CD4-positive, alpha-beta T cell treated with Interleukin-15 for 1 hour (primary cell): ENCODE measurements around the gene EEF1AKMT3.

ENCODE experiments used
- DNase-seq: peaks from one replicate; pipeline ENCODE4 v3.0.0-alpha.2; 2020

EEF1AKMT3 gene

DNA sequence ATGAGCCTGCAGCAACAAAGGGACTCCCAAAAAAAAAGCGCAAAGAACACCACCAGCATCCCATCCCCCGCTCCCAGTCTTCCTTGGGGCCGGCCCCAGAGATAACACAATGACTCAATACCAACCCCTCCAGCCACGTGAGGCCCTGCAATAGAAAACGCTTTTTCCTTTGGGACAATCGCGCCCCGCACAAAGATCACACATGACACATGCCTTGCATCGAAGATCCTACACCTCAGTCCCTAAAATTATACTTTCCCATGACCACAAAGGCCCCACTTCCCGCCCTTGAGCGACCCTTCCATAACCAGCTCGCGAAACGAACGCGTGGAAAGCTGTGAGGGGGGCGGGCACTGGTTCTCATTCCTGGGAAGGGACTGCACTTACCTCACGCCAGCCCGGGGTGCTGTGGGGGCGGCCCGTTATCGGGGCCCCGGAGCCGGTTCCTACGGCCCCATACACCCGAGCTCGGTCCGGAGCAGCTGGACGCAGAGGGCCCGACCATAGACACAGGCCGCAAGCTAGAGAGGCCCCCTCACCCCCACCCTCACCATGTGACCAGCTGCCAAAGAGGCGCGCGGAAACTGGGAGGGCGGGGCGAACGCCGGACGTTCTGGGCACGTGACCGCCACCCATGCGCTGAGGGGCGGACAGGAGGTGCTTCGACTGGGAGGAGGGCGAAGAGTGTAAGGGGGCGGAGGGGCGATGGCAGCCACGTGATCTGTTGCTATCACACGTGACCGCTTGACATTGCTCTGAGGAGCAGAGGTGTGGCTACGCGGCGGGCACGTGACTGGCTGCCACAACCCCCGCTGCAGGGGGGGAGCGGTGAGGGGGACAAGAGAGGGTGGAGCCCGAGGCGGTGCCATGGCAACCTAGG is 20.4 kb upstream of the EEF1AKMT3 start, which contains the start of gene CDK4:
Gene CDK4, minus strand, starts transcription at position 523 of the 880 bp plus-strand sequence. CDS start 593 bp downstream, outside the sequence.
- DNase-seq = peak; percentile 100

DNA sequence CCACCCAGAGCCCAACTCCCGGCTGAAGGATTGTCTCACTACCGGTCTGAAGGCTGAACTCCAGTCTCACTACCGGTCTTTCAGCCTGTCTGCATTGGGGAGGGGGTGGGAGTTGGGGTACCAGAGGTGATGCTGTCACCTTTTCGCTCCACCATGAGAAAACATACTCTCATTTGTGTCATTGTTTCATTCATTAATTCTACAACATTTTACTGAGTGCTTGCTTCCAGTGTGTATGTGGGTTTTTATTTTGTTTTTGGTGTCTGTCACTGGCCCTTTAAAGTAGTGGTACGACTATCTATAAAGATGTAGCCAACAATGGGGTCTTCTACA is 19.8 kb upstream of the EEF1AKMT3 start:
- no peak for DNase-seq

DNA sequence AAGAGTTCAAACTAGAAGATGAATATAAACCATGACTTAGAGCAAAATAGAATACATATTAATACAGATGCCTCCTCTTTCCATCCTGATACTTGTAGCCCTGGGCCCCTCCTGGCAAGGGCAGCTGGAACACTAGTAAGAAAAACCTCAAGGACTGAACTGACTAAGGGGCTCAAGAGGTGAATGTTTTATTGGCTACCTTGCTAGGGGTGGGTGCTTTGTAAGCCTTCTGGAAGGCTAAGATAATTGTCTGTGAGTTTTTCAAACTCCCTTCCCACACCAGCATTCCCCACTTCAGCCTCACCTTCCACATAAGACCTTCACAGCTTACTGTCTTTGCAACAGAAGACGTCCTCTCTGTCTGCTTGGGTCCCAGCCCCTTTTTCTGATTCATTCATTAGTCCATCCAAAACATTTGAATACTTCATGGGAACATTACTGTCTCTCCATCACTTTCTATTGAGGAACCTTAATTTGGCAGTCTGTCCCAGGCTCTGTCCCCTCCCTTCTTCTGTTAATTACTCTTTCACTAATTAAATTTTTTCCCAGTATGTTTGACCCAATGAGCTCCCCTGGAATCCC is 18.6 kb upstream of the EEF1AKMT3 start:
- no peak for DNase-seq

DNA sequence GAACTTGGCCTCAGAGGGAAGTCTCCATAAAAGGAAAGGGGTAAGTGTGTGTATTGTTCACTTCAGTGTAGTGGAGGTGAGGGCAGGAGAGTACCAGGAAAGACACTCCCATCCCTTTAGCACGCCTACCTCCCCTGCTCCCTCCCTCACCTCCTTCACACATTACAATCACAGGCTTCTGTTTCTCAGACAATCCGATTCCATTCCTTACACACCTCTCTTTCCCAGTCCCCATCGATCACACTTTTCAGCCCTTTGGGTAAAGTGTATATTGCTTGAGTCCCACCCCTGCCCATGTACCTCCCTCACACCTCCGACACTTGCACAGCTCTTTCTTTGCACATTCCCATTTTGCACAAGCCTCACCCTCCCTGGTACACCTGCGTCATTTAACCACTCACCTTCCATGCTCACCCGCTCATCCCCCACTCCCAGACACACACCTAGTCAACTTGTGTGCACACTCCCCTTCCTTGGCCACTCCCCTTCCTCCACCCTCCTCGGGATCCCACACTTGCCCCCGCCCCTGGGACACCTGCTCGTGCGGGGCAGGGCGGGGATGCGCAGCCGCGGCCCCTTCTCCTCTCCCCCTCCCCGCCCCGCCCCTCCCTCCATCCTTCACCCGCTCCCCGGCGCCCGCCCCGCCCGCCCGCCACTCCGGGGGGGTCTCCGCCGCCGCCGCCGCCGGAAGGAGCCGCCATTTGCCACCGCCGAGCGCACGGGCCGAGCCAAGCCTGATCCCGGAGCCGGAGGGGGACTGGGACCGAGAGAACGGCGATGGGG is 17.8 kb upstream of the EEF1AKMT3 start, which contains the start of gene MARCHF9:
Gene MARCHF9, plus strand, starts transcription at position 693 of the 783 bp plus-strand sequence. CDS start 426 bp downstream, outside the sequence.
- peak; percentile 91 for DNase-seq

DNA sequence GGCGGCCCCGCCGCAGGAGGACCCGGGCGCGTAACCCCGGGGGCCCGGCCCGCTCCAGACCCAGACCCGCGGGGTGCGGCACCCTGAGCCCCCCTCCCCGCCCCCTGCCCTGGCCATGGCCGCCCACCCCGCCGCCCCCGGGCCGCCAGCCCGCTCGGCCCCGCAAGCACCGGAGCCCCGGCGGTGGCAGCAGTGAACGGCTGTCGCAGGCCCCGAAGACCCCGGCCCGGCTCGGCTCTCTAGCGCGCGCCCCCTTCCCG is 17.3 kb upstream of the EEF1AKMT3 start:
- no peak for DNase-seq

DNA sequence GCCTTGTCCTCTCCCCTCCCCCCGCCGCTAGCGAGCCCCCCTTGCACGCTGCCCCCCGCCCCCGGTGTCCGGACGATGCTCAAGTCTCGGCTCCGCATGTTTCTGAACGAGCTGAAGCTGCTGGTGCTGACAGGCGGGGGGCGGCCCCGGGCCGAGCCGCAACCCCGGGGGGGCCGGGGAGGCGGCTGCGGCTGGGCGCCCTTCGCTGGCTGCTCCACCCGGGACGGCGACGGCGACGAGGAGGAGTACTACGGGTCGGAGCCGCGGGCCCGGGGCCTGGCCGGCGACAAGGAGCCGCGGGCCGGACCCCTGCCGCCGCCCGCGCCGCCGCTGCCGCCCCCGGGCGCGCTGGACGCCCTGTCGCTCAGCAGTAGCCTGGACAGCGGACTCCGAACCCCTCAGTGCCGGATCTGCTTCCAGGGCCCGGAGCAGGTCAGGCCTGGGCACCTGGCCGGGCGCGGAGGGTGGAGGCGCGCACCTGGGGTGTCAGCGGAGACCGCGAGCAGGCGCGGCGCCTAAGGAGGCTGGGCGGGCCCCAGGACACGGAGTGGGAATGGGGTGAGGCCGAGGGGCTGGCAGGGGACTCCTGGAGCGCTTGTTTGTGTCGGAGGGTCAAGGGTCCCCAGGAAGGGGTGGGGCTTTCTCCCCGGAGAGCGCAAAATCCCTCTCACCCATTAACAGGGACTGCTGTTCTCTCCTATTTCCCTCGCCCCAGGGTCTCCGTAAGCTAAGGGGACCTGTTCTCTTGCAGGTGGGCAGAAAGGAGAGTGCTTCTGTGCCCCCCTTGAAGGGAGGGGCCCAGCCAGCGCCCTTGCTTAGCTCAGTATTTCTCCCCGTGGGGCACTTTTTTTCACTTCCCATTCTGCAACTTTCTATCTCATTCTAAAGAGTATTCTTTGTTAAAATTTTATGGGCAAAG is 16.7 kb upstream of the EEF1AKMT3 start:
- DNase-seq = peak; percentile 41

DNA sequence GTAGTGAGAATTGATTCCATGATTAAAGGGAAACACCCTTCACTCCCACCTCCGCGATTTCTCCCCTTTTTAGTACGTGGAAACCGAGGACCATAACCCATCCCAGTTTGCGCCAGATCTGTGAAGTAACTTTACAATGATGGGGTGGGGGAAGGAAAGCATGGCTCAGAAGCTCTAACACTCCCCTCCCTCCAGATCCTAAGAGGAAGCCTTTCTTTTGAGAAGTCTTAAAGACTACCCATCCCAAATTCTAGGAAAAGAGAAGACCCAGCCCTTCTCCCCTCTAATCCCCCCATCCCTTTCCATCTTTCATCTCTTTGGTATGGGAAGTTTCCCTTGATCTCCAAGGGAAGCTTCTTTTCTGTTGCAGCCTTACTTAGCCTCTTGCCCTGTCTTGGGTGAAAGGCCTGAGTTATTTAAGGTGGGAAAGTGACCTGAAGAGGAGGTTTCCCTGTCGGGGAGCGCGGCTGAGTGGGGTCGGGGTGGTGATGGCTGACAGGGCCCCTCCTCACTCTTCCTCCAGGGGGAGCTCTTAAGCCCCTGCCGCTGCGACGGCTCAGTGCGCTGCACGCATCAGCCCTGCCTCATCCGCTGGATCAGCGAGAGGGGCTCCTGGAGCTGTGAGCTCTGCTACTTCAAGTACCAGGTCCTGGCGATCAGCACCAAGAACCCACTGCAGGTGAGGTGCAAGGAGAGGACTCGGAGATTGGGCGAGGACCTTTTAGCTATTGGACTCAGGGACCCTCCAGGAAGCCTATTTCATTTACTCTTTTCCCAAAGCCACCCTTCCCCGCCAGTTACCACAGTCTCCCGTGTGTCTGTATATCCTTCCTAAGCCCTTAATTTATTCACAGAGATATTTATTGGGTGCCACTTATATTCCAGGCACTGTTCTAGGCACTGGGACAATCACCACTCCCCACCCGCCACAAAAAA is 15.7 kb upstream of the EEF1AKMT3 start:
- DNase-seq = peak; percentile 74

DNA sequence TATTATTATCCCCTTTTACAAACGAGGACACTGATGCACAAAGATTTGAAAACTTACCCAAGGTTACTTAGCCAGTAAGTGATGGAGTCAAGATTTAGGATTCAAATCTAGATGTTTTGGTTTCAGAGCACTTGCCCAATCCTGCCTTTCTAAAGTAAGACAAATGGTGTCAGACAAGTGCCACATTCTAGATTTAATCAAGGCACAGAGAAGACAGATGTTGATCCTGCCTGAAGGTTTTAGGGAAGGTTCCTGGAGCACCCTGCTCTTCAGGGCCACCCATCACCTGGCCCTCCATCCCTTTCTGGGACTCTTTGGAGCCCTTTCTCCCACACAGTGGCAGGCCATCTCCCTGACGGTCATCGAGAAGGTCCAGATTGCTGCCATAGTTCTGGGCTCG is 14.6 kb upstream of the EEF1AKMT3 start:
- no peak for DNase-seq

DNA sequence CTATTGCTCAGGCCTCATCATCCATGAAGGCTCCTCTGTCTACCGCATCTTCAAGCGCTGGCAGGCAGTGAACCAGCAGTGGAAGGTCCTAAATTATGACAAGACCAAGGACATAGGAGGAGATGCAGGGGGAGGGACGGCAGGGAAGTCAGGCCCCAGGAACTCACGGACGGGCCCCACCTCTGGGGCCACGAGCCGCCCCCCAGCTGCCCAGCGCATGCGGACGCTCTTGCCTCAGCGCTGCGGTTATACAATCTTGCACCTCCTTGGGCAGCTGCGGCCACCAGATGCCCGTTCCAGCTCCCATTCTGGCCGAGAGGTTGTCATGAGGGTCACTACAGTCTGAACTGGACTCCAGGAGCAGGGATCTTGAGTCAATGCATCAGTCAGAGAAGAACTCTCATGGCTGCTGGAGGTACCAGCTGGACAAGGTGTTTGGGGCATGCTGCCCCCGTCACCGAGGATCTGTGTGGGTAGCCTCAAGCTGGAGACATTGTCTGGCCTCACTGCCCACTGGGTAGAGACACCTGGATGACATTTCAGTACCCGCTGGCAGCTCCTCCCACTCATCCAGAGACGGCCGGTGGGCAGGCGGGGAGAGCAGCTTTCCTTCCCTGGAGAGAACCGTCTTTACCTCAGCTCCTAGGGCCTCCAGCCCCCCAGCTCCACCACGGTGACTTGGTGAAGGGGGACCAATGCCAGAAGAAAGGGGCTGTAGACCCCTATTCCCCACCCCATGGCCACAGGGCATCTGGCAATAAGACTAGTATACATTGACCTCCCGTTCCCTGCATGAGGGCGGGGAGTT is 13.7 kb upstream of the EEF1AKMT3 start:
- no peak for DNase-seq

DNA sequence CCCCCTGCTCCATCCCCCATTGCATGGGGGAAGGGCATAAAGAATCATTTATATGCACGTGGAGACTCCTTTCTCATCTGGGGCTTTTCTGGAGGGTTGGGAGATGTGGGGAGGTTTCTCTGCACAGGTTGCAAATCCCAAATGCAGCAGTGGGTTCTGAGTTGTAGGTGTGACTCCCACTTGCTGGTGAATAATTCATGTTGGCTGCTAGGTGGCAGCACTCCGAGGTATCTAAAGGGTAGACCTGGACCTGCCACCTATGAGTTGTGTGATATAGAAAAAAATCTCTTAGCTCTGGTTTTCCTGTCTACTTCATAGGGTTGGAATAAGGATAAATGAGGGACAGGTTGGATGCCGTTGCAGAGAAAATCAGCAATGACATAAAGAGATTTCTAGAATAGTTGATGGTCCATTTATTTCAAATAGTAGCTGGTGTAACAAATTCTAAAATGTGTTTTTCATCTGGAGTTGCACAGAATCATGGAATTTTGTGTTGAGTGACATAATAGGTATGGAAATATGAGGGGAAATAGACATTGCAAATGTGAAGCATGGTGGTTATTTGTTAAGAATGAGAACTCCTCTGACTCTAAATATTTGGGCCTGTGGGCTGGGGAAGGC is 12.9 kb upstream of the EEF1AKMT3 start:
- no peak for DNase-seq

DNA sequence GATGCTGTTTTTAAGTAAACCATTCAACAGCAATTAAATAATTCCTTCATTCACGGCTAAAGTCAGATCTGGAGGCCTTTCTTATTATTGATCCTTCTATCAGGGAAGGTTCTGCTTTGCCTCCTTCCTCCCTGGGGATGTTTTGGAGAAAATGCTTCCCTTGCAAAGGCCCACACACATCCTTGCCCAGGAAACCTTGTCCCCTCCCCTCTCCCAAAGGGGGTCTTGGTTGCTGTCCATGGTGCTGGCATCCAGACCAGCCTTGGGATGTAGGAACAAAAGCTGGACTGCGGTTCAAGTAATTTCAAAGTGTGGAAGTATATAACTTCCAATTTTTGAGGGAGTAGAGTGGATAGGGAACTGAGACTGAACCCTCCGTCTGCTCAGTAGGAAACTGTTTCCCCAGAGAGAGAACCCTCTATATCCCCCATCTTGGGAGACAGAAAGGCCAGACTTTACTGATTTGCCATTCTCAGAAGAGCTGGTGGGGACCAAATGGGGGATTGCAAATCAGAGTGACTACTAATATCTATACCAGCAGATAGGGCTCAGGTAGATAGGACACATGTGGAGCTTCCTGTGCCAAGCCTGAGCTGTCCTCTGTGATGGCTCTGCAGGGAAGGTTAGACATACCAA is 11.9 kb upstream of the EEF1AKMT3 start:
- DNase-seq = no peak

DNA sequence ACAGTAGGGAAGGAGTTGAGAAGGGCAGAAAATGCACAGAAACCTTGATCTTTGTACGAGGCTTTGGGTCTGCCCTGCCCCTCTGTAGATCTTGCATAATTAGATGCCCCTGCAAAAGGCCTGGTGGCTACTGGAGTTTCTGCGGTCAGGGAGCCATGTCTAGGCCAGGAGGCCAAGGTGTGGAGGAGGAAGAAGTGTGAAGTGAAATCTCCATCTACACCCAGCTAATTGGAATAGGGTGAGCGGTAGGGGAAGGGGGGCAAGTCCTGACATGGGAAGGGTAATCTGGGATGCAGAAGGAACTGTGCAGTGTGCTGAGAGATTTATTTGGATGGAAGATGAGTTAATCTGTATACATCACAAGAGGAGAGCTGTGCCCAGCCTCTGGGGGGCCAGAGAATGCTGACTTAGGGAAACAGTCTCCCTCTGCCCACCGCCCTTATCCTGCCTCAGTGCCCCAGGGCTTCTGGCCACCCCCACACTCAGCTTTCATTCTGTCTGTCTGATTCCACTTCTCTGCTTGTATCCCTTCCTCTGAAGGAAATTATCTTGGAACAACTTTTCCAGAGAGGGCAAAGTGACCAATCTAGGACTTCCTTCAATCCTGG is 10.9 kb upstream of the EEF1AKMT3 start:
- no peak for DNase-seq

DNA sequence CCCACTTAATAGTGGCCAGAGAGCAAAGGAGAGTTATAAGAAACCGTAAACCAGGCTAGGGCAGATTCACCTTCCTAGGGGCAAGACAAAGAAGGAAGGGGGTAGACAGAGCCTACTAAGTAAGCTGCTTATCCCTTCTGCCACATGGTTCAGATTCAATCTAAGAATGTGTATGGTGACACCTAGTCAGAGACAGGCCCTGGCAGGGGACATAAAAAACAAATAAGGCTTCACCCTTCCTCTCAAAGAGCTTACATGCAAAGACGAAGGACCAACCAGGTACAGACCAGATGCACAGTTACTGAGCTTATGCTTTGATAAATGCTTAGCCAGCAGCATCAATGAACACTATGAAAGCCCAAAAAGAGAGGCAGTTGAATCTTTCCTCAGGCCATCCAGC is 10.0 kb upstream of the EEF1AKMT3 start:
- no peak for DNase-seq

DNA sequence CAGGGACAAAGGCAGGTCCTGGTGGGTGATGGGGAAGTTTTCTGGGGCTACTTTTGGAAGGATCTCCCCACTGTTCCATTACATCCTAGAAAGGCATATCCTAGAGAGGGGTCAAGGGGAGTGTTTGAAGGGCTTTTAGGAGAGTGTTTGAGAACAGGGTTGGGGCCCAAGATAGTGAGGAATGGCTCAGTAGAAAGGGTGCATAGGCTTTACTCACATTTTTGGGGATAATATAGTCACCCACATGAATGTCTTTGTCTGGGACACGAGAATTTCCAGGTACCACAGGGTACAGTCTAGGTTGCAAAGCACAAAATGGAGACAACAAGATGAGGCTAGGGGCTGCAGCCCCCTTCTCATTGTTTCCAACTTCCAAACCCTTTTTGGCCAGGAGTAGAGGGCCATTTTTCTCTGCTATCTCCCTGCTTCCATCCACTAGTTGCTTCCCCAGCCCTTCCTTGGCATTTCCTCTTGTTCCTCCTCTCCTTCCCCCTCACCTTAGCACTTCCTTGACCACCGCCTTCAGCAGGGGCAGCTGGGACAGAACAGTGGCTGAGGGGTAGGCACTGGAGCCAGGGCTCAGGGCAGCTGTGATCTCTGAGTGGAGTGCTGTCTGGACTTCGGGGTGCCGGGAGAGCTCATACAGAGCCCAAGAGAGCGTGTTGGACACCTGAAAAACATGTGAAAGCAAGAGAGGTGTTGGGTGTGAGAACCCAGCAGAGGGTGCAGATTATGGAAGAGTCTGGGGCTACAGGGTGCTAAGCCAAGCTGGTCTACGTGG is 8.3 kb upstream of the EEF1AKMT3 start:
- no peak for DNase-seq

DNA sequence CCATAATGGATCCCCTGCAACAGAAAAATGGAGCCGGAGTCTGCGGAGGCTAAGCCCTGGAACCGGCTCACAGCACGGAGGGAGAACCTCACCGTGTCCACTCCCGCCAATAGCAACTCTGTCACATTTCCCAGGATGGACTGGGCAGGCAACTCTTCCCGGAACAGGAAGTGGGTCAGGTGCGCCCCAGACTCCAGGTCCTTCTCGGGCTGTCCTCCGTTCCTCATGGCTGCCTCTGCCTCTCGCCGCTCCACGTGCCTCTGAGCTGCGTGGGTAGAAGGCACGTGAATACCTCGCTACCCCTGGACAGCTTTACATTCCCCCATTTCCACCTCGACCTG is 7.8 kb upstream of the EEF1AKMT3 start:
- no peak for DNase-seq

DNA sequence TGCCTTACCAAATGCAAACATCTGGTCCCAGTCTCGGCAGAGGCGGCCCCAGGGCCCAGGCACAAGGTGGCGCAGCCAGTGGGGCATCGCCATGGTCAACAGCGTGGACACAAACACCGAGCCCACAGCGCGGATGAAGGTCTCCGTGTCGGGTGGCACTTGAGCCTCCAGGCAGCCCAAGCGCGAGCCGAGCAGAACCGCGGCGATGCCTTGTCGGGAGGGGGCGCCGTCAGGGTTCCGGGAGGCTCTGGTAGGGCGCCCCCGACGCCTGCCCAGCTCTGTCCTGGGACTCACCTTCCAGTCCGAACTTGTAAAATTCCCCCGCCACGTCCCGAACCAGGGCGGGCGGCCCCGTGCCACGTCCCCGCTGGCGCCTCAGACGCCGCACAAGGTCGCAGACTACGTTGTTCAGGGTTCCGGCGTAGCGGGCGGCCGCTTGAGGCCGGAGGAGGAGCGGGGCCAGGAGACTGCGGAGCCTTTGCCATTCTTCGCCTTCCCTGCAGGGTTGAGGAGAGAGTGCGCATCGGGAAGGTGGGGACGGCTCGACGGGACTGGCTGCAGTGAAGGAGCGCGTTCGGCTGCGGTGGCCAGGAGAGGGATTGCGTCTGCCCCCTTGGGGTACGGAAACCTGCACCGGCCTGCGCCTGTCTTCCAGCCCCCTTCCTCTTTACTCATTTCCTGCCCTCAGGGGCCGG is 7.3 kb upstream of the EEF1AKMT3 start:
- peak; percentile 37 for DNase-seq

DNA sequence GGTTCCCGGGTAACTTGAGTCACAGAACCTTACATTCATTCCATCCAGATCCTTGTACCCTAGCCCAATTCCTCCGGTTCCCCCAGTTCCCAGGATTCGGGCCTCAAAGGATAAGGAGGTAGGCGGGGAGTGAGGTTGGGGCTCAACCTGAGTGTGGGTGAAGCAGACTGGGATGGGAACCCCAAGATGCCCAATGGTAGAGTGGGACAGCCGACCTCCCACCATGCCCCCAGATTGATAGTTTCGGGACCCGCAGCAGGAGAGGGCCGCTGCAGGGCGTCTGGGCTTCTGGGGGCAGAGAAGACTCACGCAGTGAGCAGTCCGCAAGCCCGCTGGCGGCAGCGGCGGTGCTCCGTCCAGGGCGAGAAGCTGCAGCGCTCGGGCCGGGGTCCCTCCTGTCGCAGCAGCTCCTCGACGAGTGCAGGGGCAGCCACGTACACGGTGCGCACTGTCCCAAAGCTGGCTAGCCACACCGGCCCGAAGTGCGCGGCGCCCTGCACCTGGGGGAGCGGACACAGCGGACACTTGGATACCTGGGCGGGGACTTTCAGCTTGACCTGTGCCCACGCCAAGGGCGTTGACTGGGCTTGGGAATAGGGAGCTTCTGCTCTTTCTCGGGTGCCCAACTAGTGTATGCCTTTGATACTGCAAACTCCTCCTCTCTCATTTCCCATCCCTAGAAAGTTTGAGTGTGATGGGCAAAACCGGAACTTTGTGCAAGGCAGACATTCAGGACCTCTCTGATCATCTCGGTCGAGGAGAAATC is 6.5 kb upstream of the EEF1AKMT3 start:
- no peak for DNase-seq
